Raji (cell line): ENCODE data around the gene HLA-DRB5.

Experiments
- POLR2A ChIP-seq: IDR thresholded peaks from 2 replicates; pipeline ENCODE4 v1.6.1; 2011; ENCODE audit warnings: low read depth, low read length, control low read depth; ENCODE audit not compliant: insufficient read depth

The HLA-DRB5 gene

GRCh38 chr6:32522302-32523047 is 7.6 kb downstream of the HLA-DRB5 start:
- no peak for TF ChIP-seq POLR2A

GRCh38 chr6:32519910-32520258 is 10.2 kb downstream of the HLA-DRB5 start:
- TF ChIP-seq POLR2A: no peak

- TF ChIP-seq POLR2A: no peak
These were observed 10.8 kb downstream of the HLA-DRB5 start for GRCh38 chr6:32519118-32519909.

- no peak for TF ChIP-seq POLR2A
These were observed 12.2 kb downstream of the HLA-DRB5 start for GRCh38 chr6:32517654-32518445.

- no peak for TF ChIP-seq POLR2A
These were observed 29.1 kb downstream of the HLA-DRB5 start for GRCh38 chr6:32501016-32501415.

GRCh38 chr6:32492351-32492750 is 37.7 kb downstream of the HLA-DRB5 start:
- no peak for TF ChIP-seq POLR2A

- TF ChIP-seq POLR2A: no peak
These were observed 38.4 kb downstream of the HLA-DRB5 start for GRCh38 chr6:32491700-32492099.

GRCh38 chr6:32488083-32488482 is 42.0 kb downstream of the HLA-DRB5 start:
- TF ChIP-seq POLR2A: no peak

GRCh38 chr6:32484614-32484998 is 45.5 kb downstream of the HLA-DRB5 start:
- no peak for TF ChIP-seq POLR2A

GRCh38 chr6:32483968-32484613 is 46.0 kb downstream of the HLA-DRB5 start:
- no peak for TF ChIP-seq POLR2A

- TF ChIP-seq POLR2A: no peak
These were observed 54.5 kb downstream of the HLA-DRB5 start for GRCh38 chr6:32475392-32476206.

- peak; percentile 70 for TF ChIP-seq POLR2A
These were observed 56.4 kb downstream of the HLA-DRB5 start for GRCh38 chr6:32473376-32474348.

GRCh38 chr6:32472781-32473375 is 57.2 kb downstream of the HLA-DRB5 start:
- no peak for TF ChIP-seq POLR2A
